Panc1 (cell line): ENCODE data around the gene COQ2.

ENCODE experiments used
- POLR2AphosphoS5 ChIP-seq: IDR thresholded peaks from 2 replicates; pipeline ENCODE4 v1.6.1; 2012; ENCODE audit warnings: mild to moderate bottlenecking, low read depth, low read length, moderate library complexity
- REST ChIP-seq, 2 experiments: IDR thresholded peaks; 2 replicates each; pipeline ENCODE4 v1.6.1; 2011 to 2012; ENCODE audit warnings: low read depth in 2 of 2, control low read depth in 1 of 2, low read length in 1 of 2, mild to moderate bottlenecking in 1 of 2, moderate library complexity in 1 of 2; ENCODE audit not compliant: insufficient read depth in 1 of 2
- TF ChIP-seq, protein P1 (sequence below): fragments of 450-650 bp; IDR thresholded peaks from 2 replicates; pipeline ENCODE4 v1.5.1; 2017; ENCODE audit warnings: mild to moderate bottlenecking

DNA sequence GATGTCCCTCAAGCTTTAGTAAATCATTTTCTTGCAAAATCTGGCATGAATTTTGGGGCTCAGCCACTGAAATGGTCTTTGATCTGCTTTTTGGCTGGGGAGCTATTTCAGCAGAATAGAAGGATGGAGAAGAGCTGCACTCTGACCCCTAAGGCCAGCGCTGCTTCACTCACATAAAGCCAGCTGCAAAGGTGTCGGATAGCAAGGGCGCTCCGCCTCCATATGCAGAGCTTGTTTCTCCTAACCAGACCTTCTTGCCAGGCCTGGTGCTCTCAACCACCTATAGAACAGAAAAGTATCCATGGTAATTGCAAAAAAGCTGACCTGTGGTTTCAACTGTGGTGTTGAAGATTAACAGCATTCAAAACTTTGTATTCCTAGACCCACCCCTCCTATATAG, 24.1 kb upstream of the COQ2 start:
- TF ChIP-seq, protein P1, sequence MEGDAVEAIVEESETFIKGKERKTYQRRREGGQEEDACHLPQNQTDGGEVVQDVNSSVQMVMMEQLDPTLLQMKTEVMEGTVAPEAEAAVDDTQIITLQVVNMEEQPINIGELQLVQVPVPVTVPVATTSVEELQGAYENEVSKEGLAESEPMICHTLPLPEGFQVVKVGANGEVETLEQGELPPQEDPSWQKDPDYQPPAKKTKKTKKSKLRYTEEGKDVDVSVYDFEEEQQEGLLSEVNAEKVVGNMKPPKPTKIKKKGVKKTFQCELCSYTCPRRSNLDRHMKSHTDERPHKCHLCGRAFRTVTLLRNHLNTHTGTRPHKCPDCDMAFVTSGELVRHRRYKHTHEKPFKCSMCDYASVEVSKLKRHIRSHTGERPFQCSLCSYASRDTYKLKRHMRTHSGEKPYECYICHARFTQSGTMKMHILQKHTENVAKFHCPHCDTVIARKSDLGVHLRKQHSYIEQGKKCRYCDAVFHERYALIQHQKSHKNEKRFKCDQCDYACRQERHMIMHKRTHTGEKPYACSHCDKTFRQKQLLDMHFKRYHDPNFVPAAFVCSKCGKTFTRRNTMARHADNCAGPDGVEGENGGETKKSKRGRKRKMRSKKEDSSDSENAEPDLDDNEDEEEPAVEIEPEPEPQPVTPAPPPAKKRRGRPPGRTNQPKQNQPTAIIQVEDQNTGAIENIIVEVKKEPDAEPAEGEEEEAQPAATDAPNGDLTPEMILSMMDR = no peak
- TF ChIP-seq POLR2AphosphoS5 = no peak
- TF ChIP-seq REST (IDR thresholded peaks at IDR 0.05; ENCODE audit: insufficient read depth in 1 of 2, low read depth in 2 of 2, low read length in 1 of 2) = no peak
